Measurements from ENCODE around the gene CABP4.

The CABP4 gene

GRCh38 chr11:67439321-67440228, 15.6 kb upstream of the CABP4 start:
- peak overlapping the region; percentile 58 for H3K4me3 ChIP-seq (replicated peaks; ENCODE audit: insufficient read depth, low read length)
- TF ChIP-seq, protein P1, sequence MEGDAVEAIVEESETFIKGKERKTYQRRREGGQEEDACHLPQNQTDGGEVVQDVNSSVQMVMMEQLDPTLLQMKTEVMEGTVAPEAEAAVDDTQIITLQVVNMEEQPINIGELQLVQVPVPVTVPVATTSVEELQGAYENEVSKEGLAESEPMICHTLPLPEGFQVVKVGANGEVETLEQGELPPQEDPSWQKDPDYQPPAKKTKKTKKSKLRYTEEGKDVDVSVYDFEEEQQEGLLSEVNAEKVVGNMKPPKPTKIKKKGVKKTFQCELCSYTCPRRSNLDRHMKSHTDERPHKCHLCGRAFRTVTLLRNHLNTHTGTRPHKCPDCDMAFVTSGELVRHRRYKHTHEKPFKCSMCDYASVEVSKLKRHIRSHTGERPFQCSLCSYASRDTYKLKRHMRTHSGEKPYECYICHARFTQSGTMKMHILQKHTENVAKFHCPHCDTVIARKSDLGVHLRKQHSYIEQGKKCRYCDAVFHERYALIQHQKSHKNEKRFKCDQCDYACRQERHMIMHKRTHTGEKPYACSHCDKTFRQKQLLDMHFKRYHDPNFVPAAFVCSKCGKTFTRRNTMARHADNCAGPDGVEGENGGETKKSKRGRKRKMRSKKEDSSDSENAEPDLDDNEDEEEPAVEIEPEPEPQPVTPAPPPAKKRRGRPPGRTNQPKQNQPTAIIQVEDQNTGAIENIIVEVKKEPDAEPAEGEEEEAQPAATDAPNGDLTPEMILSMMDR (IDR thresholded peaks at IDR 0.05; ENCODE audit: insufficient read depth, low read length), result peak; percentile 11
- TF ChIP-seq SPI1 (IDR thresholded peaks at IDR 0.05; ENCODE audit: borderline replicate concordance, low read depth), result no peak
- TF ChIP-seq POLR2AphosphoS5 (IDR thresholded peaks at IDR 0.05; ENCODE audit: low read depth), result peak; percentile 47; the same call in 1 of the 2 replicates
- peak; percentile 66 to 72 for DNase-seq (ENCODE audit: low read depth in 1 of 2, low spot score in 1 of 2)
- H3K27ac ChIP-seq (replicated peaks), result no peak overlapping the region; the same call in 1 of the 2 replicates
- H3K27me3 ChIP-seq (ENCODE audit: insufficient read depth, poor library complexity, severe bottlenecking), result no peaks in the 10 kb centered on the region

GRCh38 chr11:67440229-67441097, 14.7 kb upstream of the CABP4 start:
- no peak overlapping the region for H3K4me3 ChIP-seq (replicated peaks; ENCODE audit: insufficient read depth, low read length)
- no peak for DNase-seq (ENCODE audit: low read depth in 1 of 2, low spot score in 1 of 2)
- H3K27ac ChIP-seq (replicated peaks), result peak overlapping the region; percentile 17
- no peak for TF ChIP-seq GABPA (IDR thresholded peaks at IDR 0.05; ENCODE audit: low read depth)
- TF ChIP-seq POLR2AphosphoS5 (IDR thresholded peaks at IDR 0.05; ENCODE audit: low read depth), result peak; percentile 14; the same call in 1 of the 2 replicates
- TF ChIP-seq, protein P1 (IDR thresholded peaks at IDR 0.05; ENCODE audit: insufficient read depth, low read length), result no peak
- H3K27me3 ChIP-seq (ENCODE audit: insufficient read depth, poor library complexity, severe bottlenecking), result no peaks in the 10 kb centered on the region

- no peak overlapping the region for H3K27ac ChIP-seq (replicated peaks)
- no peaks in the 10 kb centered on the region for H3K27me3 ChIP-seq (ENCODE audit: insufficient read depth, poor library complexity, severe bottlenecking)
- no peak for TF ChIP-seq SPI1 (IDR thresholded peaks at IDR 0.05; ENCODE audit: borderline replicate concordance, low read depth)
- TF ChIP-seq, protein P1 (IDR thresholded peaks at IDR 0.05; ENCODE audit: insufficient read depth, low read length), result no peak
- TF ChIP-seq POLR2AphosphoS5 (IDR thresholded peaks at IDR 0.05; ENCODE audit: low read depth), result no peak
- no peak overlapping the region for H3K4me3 ChIP-seq (replicated peaks; ENCODE audit: insufficient read depth, low read length)
- no peak for DNase-seq (ENCODE audit: low read depth in 1 of 2, low spot score in 1 of 2)
Observed at GRCh38 chr11:67441098-67441563, 14.0 kb upstream of the CABP4 start.

DNA sequence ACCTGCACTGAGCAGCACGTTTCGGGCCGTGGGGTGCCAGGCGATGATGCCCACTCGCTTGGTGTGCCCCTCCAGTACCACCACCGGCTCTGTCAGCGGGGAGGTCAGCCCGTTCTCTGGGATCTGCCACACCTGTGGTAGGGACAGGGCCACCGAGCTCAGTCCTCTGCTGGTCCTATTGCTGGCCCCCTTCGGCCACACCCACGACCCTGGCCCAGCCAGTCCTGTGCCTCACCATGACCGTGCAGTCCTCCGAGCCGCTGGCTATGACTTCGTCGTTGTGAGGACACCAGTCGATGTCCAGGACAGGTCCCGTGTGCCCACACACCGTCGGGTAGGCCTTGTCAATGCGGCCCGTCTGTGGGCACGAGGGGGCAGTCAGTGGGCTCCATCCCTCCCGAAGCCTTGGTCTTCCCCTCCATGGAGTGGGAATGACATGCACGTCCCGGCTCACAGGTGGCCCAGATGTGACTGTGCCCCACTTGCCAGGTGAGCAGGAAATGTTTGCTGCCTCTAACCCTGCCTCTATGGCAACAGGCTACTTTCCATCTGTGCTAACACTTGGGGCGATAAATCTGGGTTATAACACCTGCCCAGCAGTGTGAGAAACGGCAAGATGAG, 13.3 kb upstream of the CABP4 start:
- H3K27ac ChIP-seq (replicated peaks), result no peak overlapping the region
- DNase-seq (ENCODE audit: low read depth in 1 of 2, low spot score in 1 of 2), result no peak
- TF ChIP-seq SPI1 (IDR thresholded peaks at IDR 0.05; ENCODE audit: borderline replicate concordance, low read depth) (no peak), GABPA (IDR thresholded peaks at IDR 0.05; ENCODE audit: low read depth) (no peak), POLR2AphosphoS5 (IDR thresholded peaks at IDR 0.05; ENCODE audit: low read depth) (no peak; the same call in 1 of the 2 replicates)
- TF ChIP-seq, protein P1 (IDR thresholded peaks at IDR 0.05; ENCODE audit: insufficient read depth, low read length), result no peak
- TF ChIP-seq, protein P2, sequence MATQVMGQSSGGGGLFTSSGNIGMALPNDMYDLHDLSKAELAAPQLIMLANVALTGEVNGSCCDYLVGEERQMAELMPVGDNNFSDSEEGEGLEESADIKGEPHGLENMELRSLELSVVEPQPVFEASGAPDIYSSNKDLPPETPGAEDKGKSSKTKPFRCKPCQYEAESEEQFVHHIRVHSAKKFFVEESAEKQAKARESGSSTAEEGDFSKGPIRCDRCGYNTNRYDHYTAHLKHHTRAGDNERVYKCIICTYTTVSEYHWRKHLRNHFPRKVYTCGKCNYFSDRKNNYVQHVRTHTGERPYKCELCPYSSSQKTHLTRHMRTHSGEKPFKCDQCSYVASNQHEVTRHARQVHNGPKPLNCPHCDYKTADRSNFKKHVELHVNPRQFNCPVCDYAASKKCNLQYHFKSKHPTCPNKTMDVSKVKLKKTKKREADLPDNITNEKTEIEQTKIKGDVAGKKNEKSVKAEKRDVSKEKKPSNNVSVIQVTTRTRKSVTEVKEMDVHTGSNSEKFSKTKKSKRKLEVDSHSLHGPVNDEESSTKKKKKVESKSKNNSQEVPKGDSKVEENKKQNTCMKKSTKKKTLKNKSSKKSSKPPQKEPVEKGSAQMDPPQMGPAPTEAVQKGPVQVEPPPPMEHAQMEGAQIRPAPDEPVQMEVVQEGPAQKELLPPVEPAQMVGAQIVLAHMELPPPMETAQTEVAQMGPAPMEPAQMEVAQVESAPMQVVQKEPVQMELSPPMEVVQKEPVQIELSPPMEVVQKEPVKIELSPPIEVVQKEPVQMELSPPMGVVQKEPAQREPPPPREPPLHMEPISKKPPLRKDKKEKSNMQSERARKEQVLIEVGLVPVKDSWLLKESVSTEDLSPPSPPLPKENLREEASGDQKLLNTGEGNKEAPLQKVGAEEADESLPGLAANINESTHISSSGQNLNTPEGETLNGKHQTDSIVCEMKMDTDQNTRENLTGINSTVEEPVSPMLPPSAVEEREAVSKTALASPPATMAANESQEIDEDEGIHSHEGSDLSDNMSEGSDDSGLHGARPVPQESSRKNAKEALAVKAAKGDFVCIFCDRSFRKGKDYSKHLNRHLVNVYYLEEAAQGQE (IDR thresholded peaks at IDR 0.05; ENCODE audit: insufficient replicate concordance, low read depth), result no peak
- no peaks in the 10 kb centered on the region for H3K27me3 ChIP-seq (ENCODE audit: insufficient read depth, poor library complexity, severe bottlenecking)
- no peak overlapping the region for H3K4me3 ChIP-seq (replicated peaks; ENCODE audit: insufficient read depth, low read length)

Measured in HL-60 (cell line).